RWPE1 (cell line): ENCODE data around the gene COL5A1.
A peak's percentile ranks its signal among the peaks of the same experiment; 100 is the strongest.

Experiments
- CTCF ChIA-PET: fragments of 350-600 bp; sonication (Branson Sonifier 250); formaldehyde crosslinking; extraction: SDS; loops from one replicate; lab custom pipeline; 2021; lab: Yijun Ruan, JAX
- POLR2A ChIA-PET: fragments of 400-600 bp; formaldehyde crosslinking; extraction: SDS; loops from one replicate; lab custom pipeline; 2020; ENCODE audit warnings: antibody characterized with exemption; ENCODE audit not compliant: low non-redundant PET; lab: Yijun Ruan, JAX
- DNase-seq: peaks from one replicate; pipeline ENCODE4 v3.0.0; 2012; ENCODE audit warnings: low spot score
- H3K27ac ChIP-seq: fragments of 450-650 bp; 2 replicates; pipeline ENCODE4 v1.5.1; 2017
- CTCF ChIP-seq: fragments of 450-650 bp; conservative IDR thresholded peaks from 2 replicates; pipeline ENCODE4 v1.5.1; 2017; ENCODE audit warnings: low read depth, mild to moderate bottlenecking

The COL5A1 gene

GRCh38 chr9:134822541-134822940 is 180.9 kb downstream of the COL5A1 start:
- no peak for DNase-seq
- CTCF ChIA-PET: no interaction called here
- POLR2A ChIA-PET: interaction anchor here (0.6 kb wide), 1 partner anchor 18 kb away, joined by 5 read pairs; no protein-coding TSS in a partner anchor

GRCh38 chr9:134823623-134824022 is 182.0 kb downstream of the COL5A1 start:
- CTCF ChIA-PET: interaction anchor here (0.6 to 1.2 kb wide), 2 partner anchors 12 to 1273 kb away, joined by 4 read pairs; no protein-coding TSS in a partner anchor
- POLR2A ChIA-PET: no interaction called here

More at GRCh38 chr9:134822541-134822940, 180.9 kb downstream of the COL5A1 start:
- H3K27ac ChIP-seq: peak overlapping the region; percentile 6; the same call in 1 of the 2 replicates
- TF ChIP-seq CTCF: no peak

GRCh38 chr9:134824583-134824982 is 183.0 kb downstream of the COL5A1 start:
- ChIA-PET CTCF (interaction anchor here (0.7 kb wide), 1 partner anchor 9 kb away, joined by 3 read pairs; no protein-coding TSS in a partner anchor), POLR2A (no interaction called here)
- DNase-seq: no peak
- TF ChIP-seq CTCF: no peak
- H3K27ac ChIP-seq: no peak overlapping the region

More at GRCh38 chr9:134823623-134824022, 182.0 kb downstream of the COL5A1 start:
- no peak for TF ChIP-seq CTCF
- peak overlapping the region; percentile 6 for H3K27ac ChIP-seq
- no peak for DNase-seq

- H3K27ac ChIP-seq: no peak overlapping the region
- DNase-seq: no peak
- CTCF ChIA-PET: no interaction called here
- TF ChIP-seq CTCF: no peak
- POLR2A ChIA-PET: no interaction called here
These were observed 183.4 kb downstream of the COL5A1 start for GRCh38 chr9:134825025-134825424.

GRCh38 chr9:134826336-134827285 is 185.0 kb downstream of the COL5A1 start:
- POLR2A ChIA-PET: no interaction called here
- no peak for TF ChIP-seq CTCF
- DNase-seq: peak; percentile 84
- CTCF ChIA-PET: interaction anchor here (1.0 to 1.4 kb wide), 2 partner anchors 88 to 377 kb away, joined by 3 to 4 read pairs; no protein-coding TSS in a partner anchor
- peak overlapping the region; percentile 68 for H3K27ac ChIP-seq

- POLR2A ChIA-PET: no interaction called here
- H3K27ac ChIP-seq: peak overlapping the region; percentile 68
- DNase-seq: no peak
- no peak for TF ChIP-seq CTCF
- CTCF ChIA-PET: interaction anchor here (0.6 to 1.4 kb wide), 3 partner anchors 15 to 378 kb away, joined by 3 read pairs; no protein-coding TSS in a partner anchor
These were observed 186.0 kb downstream of the COL5A1 start for GRCh38 chr9:134827559-134827958.
